A172 (cell line): ENCODE data around the gene TRAF5. TPM values are rescaled to one million over a fixed set of nuclear protein-coding genes. Genes with fewer than 3 reads are reported as not detected.
"Not testable (repeated sequence)": the region's sequence is repeated elsewhere in the genome, so short reads cannot be mapped to it uniquely, and the experiment has no call there.

Experiments used
- DNase-seq: peaks from one replicate; pipeline ENCODE4 v3.0.0-alpha.2; 2015; ENCODE audit warnings: low spot score
- total RNA-seq: library from RNA; depleted of rRNA; stranded (reverse); fragments of >200 nt; shearing (Covaris generic); gene quantifications from 2 replicates; pipeline ENCODE4 v1.2.3, GENCODE V29; 2014

The TRAF5 gene
- total RNA-seq, 1 experiment from 2014 or later: 9.5 TPM

GRCh38 chr1:211377539-211378450 is 51.2 kb downstream of the TRAF5 start:
- no peak for DNase-seq

GRCh38 chr1:211378844-211379243 is 52.2 kb downstream of the TRAF5 start:
- DNase-seq: peak; percentile 68

GRCh38 chr1:211379446-211379845 is 52.8 kb downstream of the TRAF5 start:
- no peak for DNase-seq

- no peak for DNase-seq
These were observed 55.0 kb downstream of the TRAF5 start for GRCh38 chr1:211381481-211382181.

GRCh38 chr1:211382182-211382713 is 55.6 kb downstream of the TRAF5 start:
- DNase-seq: peak; percentile 4

GRCh38 chr1:211382714-211383480 is 56.3 kb downstream of the TRAF5 start:
- peak; percentile 96 for DNase-seq

- DNase-seq: no peak
These were observed 57.9 kb downstream of the TRAF5 start for GRCh38 chr1:211384524-211384923.

- DNase-seq: no peak
These were observed 60.3 kb downstream of the TRAF5 start for GRCh38 chr1:211386921-211387320.

GRCh38 chr1:211390829-211391228 is 64.2 kb downstream of the TRAF5 start:
- not testable (repeated sequence) for DNase-seq

GRCh38 chr1:211393203-211393602 is 66.6 kb downstream of the TRAF5 start:
- no peak for DNase-seq

GRCh38 chr1:211398266-211398930 is 71.8 kb downstream of the TRAF5 start:
- not testable (repeated sequence) for DNase-seq

- not testable (repeated sequence) for DNase-seq
These were observed 73.3 kb downstream of the TRAF5 start for GRCh38 chr1:211399851-211400393.

GRCh38 chr1:211401751-211402150 is 75.1 kb downstream of the TRAF5 start:
- not testable (repeated sequence) for DNase-seq

- DNase-seq: not testable (repeated sequence)
These were observed 79.5 kb downstream of the TRAF5 start for GRCh38 chr1:211406086-211406485.

- not testable (repeated sequence) for DNase-seq
These were observed 81.1 kb downstream of the TRAF5 start for GRCh38 chr1:211407749-211408148.

- no peak for DNase-seq
These were observed 85.0 kb downstream of the TRAF5 start for GRCh38 chr1:211411639-211412038.

- no peak for DNase-seq
These were observed 89.1 kb downstream of the TRAF5 start for GRCh38 chr1:211415700-211416099.

GRCh38 chr1:211416246-211416627 is 89.6 kb downstream of the TRAF5 start:
- DNase-seq: not testable (repeated sequence)

GRCh38 chr1:211416628-211417323 is 90.1 kb downstream of the TRAF5 start:
- DNase-seq: peak; percentile 65

GRCh38 chr1:211420389-211420788 is 93.8 kb downstream of the TRAF5 start:
- DNase-seq: peak; percentile 46
